Effector memory CD8-positive, alpha-beta T cell (primary cell): ENCODE results near the gene TRIP13.
"Not testable (repeated sequence)": the region's sequence is repeated elsewhere in the genome, so short reads cannot be mapped to it uniquely, and the experiment has no call there.

ENCODE experiments used
- ATAC-seq: fragments of 150-1000 bp; cut with Tn5 transposase; replicated peaks from 2 replicates; pipeline ENCODE4 v1.10.0; 2021; ENCODE audit warnings: mild to moderate bottlenecking, moderate library complexity
- DNase-seq, 3 experiments: peaks; one replicate each; pipeline ENCODE4 v3.0.0; 2021
- H3K27ac Mint-ChIP-seq, 2 donors: one replicate each; pipeline ENCODE4 v1.8.0; 2022; ENCODE audit warnings: mild to moderate bottlenecking in 2 of 2, mixed read lengths in 2 of 2, moderate library complexity in 2 of 2
- H3K27me3 Mint-ChIP-seq, 2 donors: one replicate each; pipeline ENCODE4 v1.8.0; 2022; ENCODE audit warnings: mixed read lengths in 2 of 2
- H3K36me3 Mint-ChIP-seq: one replicate; pipeline ENCODE4 v1.8.0; 2022; ENCODE audit warnings: mild to moderate bottlenecking, moderate library complexity, mixed read lengths; ENCODE audit not compliant: insufficient read depth
- H3K4me1 Mint-ChIP-seq, 2 donors: one replicate each; pipeline ENCODE4 v1.8.0; 2022; ENCODE audit warnings: low read depth in 2 of 2, mixed read lengths in 2 of 2
- H3K4me3 Mint-ChIP-seq, 2 donors: one replicate each; pipeline ENCODE4 v1.8.0; 2022; ENCODE audit warnings: mild to moderate bottlenecking in 2 of 2, mixed read lengths in 2 of 2, moderate library complexity in 2 of 2
- H3K9me3 Mint-ChIP-seq, 2 donors: one replicate each; pipeline ENCODE4 v1.8.0; 2022; ENCODE audit warnings: mixed read lengths in 2 of 2

The TRIP13 gene

GRCh38 chr5:903756-904096 lies 11.0 kb downstream of the TRIP13 start:
- H3K27ac Mint-ChIP-seq = no peak overlapping the region
- no peaks in the 10 kb centered on the region for H3K36me3 Mint-ChIP-seq
- H3K9me3 Mint-ChIP-seq = no peaks in the 10 kb centered on the region
- no peak for ATAC-seq
- no peak overlapping the region for H3K4me3 Mint-ChIP-seq
- H3K4me1 Mint-ChIP-seq = no peaks in the 10 kb centered on the region
- no peaks in the 10 kb centered on the region for H3K27me3 Mint-ChIP-seq
- DNase-seq = no peak

GRCh38 chr5:905139-905642 lies 12.5 kb downstream of the TRIP13 start:
- Mint-ChIP-seq H3K9me3 (no peaks in the 10 kb centered on the region), H3K4me3 (no peak overlapping the region), H3K27me3 (no peaks in the 10 kb centered on the region), H3K36me3 (no peaks in the 10 kb centered on the region), H3K4me1 (no peaks in the 10 kb centered on the region), H3K27ac (no peak overlapping the region)
- ATAC-seq = no peak
- DNase-seq = no peak

GRCh38 chr5:907366-907910 lies 14.8 kb downstream of the TRIP13 start:
- no peaks in the 10 kb centered on the region for H3K27me3 Mint-ChIP-seq
- H3K9me3 Mint-ChIP-seq = no peaks in the 10 kb centered on the region
- H3K36me3 Mint-ChIP-seq = peaks cover 4% of the 10 kb centered on the region
- H3K27ac Mint-ChIP-seq = no peak overlapping the region
- DNase-seq = no peak
- no peak for ATAC-seq
- no peak overlapping the region for H3K4me3 Mint-ChIP-seq
- H3K4me1 Mint-ChIP-seq = no peaks in the 10 kb centered on the region

- Mint-ChIP-seq H3K4me3 (no peak overlapping the region), H3K27me3 (no peaks in the 10 kb centered on the region), H3K4me1 (peaks cover 0 to 4% of the 10 kb centered on the region in 2 donors), H3K9me3 (no peaks in the 10 kb centered on the region), H3K27ac (no peak overlapping the region), H3K36me3 (peaks cover 11% of the 10 kb centered on the region)
- no peak for ATAC-seq
- DNase-seq = no peak
Measured at GRCh38 chr5:908172-908571, 15.5 kb downstream of the TRIP13 start.

GRCh38 chr5:909086-909485 lies 16.4 kb downstream of the TRIP13 start:
- Mint-ChIP-seq H3K27me3 (no peaks in the 10 kb centered on the region), H3K4me3 (no peak overlapping the region), H3K36me3 (peaks cover 11% of the 10 kb centered on the region), H3K4me1 (peaks cover 0 to 4% of the 10 kb centered on the region in 2 donors), H3K9me3 (no peaks in the 10 kb centered on the region), H3K27ac (peak overlapping the region in 1 of 2 donors; percentile 95)
- no peak for DNase-seq
- no peak for ATAC-seq

- DNase-seq (no peak), ATAC-seq (no peak)
- Mint-ChIP-seq H3K36me3 (peaks cover 15% of the 10 kb centered on the region), H3K4me3 (no peak overlapping the region), H3K27ac (peak overlapping the region; percentile 25 to 95), H3K27me3 (no peaks in the 10 kb centered on the region), H3K9me3 (no peaks in the 10 kb centered on the region), H3K4me1 (peaks cover 0 to 4% of the 10 kb centered on the region in 2 donors)
Measured at GRCh38 chr5:909994-910768, 17.5 kb downstream of the TRIP13 start.

GRCh38 chr5:910769-911160 lies 18.1 kb downstream of the TRIP13 start:
- DNase-seq = no peak
- Mint-ChIP-seq H3K36me3 (peaks cover 15% of the 10 kb centered on the region), H3K27me3 (no peaks in the 10 kb centered on the region), H3K4me1 (peaks cover 0 to 4% of the 10 kb centered on the region in 2 donors), H3K4me3 (no peak overlapping the region), H3K9me3 (no peaks in the 10 kb centered on the region), H3K27ac (peak overlapping the region in 1 of 2 donors; percentile 95)
- no peak for ATAC-seq

- Mint-ChIP-seq H3K9me3 (no peaks in the 10 kb centered on the region), H3K4me3 (no peak overlapping the region), H3K27me3 (no peaks in the 10 kb centered on the region), H3K4me1 (peaks cover 0 to 4% of the 10 kb centered on the region in 2 donors), H3K36me3 (peaks cover 15% of the 10 kb centered on the region), H3K27ac (peak overlapping the region; percentile 81 to 95)
- ATAC-seq = no peak
- DNase-seq = no peak
Measured at GRCh38 chr5:911601-912000, 18.9 kb downstream of the TRIP13 start.

GRCh38 chr5:912280-913091 lies 19.8 kb downstream of the TRIP13 start:
- H3K4me3 Mint-ChIP-seq = peak overlapping the region in 1 of 2 donors; percentile 70
- peak; percentile 46 to 79 (median 76) for DNase-seq

GRCh38 chr5:914174-914573 lies 21.5 kb downstream of the TRIP13 start:
- peaks cover 0 to 4% of the 10 kb centered on the region in 2 donors for H3K4me1 Mint-ChIP-seq
- ATAC-seq (no peak), DNase-seq (no peak)
- no peaks in the 10 kb centered on the region for H3K27me3 Mint-ChIP-seq
- peaks cover 15% of the 10 kb centered on the region for H3K36me3 Mint-ChIP-seq
- H3K27ac Mint-ChIP-seq = peak overlapping the region in 1 of 2 donors; percentile 95
- no peak overlapping the region for H3K4me3 Mint-ChIP-seq
- no peaks in the 10 kb centered on the region for H3K9me3 Mint-ChIP-seq

More at GRCh38 chr5:912280-913091, 19.8 kb downstream of the TRIP13 start:
- peaks cover 0 to 4% of the 10 kb centered on the region in 2 donors for H3K4me1 Mint-ChIP-seq
- H3K27me3 Mint-ChIP-seq = no peaks in the 10 kb centered on the region
- H3K27ac Mint-ChIP-seq = peak overlapping the region; percentile 81 to 95
- no peaks in the 10 kb centered on the region for H3K9me3 Mint-ChIP-seq
- peaks cover 15% of the 10 kb centered on the region for H3K36me3 Mint-ChIP-seq
- peak; percentile 84 for ATAC-seq

- H3K36me3 Mint-ChIP-seq = peaks cover 15% of the 10 kb centered on the region
- peaks cover 0 to 4% of the 10 kb centered on the region in 2 donors for H3K4me1 Mint-ChIP-seq
- ATAC-seq = no peak
- H3K4me3 Mint-ChIP-seq = no peak overlapping the region
- H3K9me3 Mint-ChIP-seq = no peaks in the 10 kb centered on the region
- no peaks in the 10 kb centered on the region for H3K27me3 Mint-ChIP-seq
- H3K27ac Mint-ChIP-seq = peak overlapping the region in 1 of 2 donors; percentile 95
- no peak for DNase-seq
Measured at GRCh38 chr5:914612-915011, 21.9 kb downstream of the TRIP13 start.

- H3K4me3 Mint-ChIP-seq, H3K27me3 Mint-ChIP-seq, ATAC-seq, H3K9me3 Mint-ChIP-seq, DNase-seq, H3K4me1 Mint-ChIP-seq, H3K27ac Mint-ChIP-seq: not testable (repeated sequence)
- H3K36me3 Mint-ChIP-seq = peaks cover 15% of the 10 kb centered on the region
Measured at GRCh38 chr5:915346-915745, 22.7 kb downstream of the TRIP13 start.

- peaks cover 0 to 4% of the 10 kb centered on the region in 2 donors for H3K4me1 Mint-ChIP-seq
- no peak for DNase-seq
- H3K9me3 Mint-ChIP-seq = no peaks in the 10 kb centered on the region
- H3K27ac Mint-ChIP-seq = no peak overlapping the region
- H3K4me3 Mint-ChIP-seq = no peak overlapping the region
- ATAC-seq = no peak
- peaks cover 15% of the 10 kb centered on the region for H3K36me3 Mint-ChIP-seq
- H3K27me3 Mint-ChIP-seq = no peaks in the 10 kb centered on the region
Measured at GRCh38 chr5:915946-916345, 23.3 kb downstream of the TRIP13 start.
